Anterior cingulate cortex (tissue), 58 donors: ENCODE data around the gene CROCC.

Source experiments
- DNase-seq, 58 donors: peaks; one replicate each; lab custom pipeline; 2025; lab: John Stamatoyannopoulos, UW

The CROCC gene

GRCh38 chr1:16965486-16966067 lies 43.8 kb downstream of the CROCC start:
- DNase-seq = no peak

GRCh38 chr1:16966282-16966681 lies 44.6 kb downstream of the CROCC start:
- DNase-seq = no peak

DNA sequence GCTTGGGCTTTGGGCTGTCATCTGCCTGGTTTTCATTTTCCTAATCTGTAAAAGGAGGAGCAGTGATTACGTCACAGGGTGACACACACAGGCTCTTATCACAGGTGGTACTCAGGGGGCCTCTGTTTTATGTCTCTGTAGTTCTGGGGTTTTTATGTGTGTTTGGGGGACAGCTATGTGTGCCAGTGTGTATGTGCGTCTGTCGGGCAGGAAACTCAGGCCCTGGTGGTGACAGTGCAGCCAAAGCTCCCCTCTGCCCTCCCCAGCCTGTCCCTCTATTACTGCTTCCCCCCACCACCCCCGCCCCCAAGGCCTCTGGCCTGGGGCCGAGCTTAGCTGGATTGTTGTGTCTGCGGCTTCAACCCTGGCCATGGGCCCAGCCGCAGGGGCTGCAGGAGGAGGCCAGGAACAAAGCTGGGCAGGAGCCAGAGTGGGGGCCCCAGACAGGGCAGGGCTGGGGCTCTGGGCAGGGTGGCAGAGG lies 45.4 kb downstream of the CROCC start:
- peak in 25 of 58 donors; percentile 5 to 60 (median 23) for DNase-seq

DNA sequence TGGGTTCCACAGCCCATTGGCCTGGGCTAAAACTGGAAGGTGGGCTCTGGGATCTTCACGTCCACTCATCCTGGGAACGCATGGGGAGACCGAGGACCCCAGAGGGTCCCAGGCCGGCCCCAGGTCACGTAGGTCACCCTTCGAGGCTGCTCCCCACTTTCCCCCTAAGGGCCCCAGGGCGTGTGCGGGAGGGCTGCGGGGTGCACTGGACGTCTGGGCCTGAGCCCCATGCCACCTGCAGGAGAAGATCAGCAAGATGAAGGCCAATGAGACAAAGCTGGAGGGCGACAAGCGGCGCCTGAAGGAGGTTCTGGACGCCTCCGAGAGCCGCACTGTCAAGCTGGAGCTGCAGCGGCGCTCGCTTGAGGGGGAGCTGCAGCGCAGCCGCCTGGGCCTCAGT lies 46.2 kb downstream of the CROCC start:
- DNase-seq = no peak

DNA sequence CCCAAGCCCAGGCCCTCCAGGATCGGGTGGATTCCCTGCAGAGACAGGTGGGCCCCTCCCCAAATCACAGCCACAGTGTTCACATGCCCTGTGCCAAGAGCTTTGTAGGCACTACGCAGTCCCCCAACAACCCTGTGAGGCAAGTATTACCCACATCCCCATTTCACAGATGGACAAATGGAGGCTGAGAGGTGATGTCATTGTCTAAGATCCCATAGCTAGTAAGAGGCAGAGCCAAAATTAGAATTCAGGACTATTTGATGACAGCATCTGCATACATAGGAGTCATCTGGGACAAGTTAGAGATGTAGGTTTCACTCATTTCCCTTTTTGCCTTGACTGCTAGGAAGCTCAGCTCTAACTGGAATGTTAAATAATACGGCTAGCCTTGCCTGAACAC lies 46.6 kb downstream of the CROCC start:
- DNase-seq = no peak

GRCh38 chr1:16969057-16969611 lies 47.4 kb downstream of the CROCC start:
- DNase-seq = no peak

GRCh38 chr1:16969651-16970050 lies 47.9 kb downstream of the CROCC start:
- no peak for DNase-seq

- no peak for DNase-seq
Observed at GRCh38 chr1:16970132-16970910, 48.6 kb downstream of the CROCC start.

GRCh38 chr1:16971341-16972188 lies 49.8 kb downstream of the CROCC start:
- DNase-seq = no peak

- no peak for DNase-seq
Observed at GRCh38 chr1:16972189-16972895, 50.6 kb downstream of the CROCC start.

DNA sequence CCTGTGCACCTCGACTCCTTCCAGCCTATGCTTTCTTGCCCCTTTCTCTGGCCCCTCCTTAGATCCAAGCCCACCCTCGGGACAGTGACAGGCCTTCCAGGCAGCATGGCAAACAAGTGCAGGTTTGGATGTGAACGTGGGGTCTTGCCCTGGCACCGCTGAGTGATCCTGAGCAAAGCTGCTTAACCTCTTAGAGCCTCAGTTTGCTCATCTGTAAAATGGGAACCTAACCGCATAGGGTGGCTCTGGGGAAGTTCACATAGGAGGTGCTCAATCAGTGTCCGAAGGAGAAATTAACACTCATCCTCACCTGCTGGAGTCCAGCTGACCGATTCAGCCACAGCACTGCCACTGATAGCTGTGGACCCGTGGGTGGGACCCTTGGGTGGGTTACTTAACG lies 51.5 kb downstream of the CROCC start:
- no peak for DNase-seq

DNA sequence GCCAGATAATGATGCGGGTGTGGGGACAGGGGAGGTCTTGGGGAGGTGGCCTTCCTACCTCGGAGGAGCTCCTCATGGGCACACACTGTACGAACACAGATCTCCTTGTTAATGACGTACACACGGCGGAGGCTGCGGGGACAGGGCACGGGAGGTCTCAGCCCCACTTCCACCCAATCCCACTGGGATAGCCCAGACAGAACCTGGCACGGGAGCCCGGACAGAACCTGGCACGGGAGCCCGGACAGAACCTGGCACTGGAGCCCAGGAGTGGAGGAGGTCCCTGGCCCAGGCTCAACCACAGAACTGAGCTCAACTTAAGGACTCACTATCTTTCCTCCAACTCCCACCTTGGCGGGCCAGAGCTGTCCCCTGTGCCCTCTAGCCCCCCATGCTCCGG lies 53.5 kb downstream of the CROCC start:
- no peak for DNase-seq

- DNase-seq = no peak
Observed at GRCh38 chr1:16975838-16976237, 54.1 kb downstream of the CROCC start.

GRCh38 chr1:16976966-16977365 lies 55.2 kb downstream of the CROCC start:
- no peak for DNase-seq

DNA sequence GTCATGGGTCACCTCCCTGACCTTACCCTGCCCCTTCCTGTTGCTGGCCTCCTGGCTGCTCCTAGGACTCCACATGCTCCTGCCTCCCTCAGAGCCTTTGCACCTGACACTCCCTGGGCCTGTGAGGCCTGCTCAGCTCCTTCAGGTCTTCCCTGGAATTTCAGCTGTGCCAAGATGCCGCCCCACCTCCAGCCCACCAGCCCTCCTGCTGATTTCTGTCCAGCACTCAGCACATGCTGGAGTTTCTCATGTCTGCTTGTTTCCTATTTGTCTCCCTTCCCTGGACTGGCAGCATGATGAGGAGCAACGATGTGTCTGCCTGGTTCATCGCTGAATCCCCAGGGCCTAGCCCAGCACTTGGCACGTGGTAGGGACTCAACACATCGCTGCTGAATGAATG lies 55.6 kb downstream of the CROCC start:
- DNase-seq = no peak

DNA sequence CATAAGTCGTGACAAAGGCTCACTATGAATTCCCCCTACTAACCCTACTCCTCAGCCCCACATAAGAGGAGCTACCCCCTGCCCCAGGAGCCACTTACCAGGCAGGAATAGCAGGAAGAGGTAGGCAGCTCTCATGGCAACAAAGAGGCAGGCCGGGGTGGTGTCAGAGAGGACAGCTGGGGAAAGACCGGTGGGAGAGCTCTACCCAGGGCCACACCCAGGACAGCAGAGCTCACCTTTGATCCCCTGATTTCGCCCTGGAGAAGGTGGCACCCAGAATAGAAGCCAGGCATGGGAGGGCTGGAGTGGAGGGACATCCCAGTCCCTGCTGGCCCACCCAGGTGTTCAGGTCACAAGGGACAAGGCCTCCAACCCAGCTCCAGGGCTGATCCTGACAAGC lies 56.4 kb downstream of the CROCC start:
- no peak for DNase-seq

DNA sequence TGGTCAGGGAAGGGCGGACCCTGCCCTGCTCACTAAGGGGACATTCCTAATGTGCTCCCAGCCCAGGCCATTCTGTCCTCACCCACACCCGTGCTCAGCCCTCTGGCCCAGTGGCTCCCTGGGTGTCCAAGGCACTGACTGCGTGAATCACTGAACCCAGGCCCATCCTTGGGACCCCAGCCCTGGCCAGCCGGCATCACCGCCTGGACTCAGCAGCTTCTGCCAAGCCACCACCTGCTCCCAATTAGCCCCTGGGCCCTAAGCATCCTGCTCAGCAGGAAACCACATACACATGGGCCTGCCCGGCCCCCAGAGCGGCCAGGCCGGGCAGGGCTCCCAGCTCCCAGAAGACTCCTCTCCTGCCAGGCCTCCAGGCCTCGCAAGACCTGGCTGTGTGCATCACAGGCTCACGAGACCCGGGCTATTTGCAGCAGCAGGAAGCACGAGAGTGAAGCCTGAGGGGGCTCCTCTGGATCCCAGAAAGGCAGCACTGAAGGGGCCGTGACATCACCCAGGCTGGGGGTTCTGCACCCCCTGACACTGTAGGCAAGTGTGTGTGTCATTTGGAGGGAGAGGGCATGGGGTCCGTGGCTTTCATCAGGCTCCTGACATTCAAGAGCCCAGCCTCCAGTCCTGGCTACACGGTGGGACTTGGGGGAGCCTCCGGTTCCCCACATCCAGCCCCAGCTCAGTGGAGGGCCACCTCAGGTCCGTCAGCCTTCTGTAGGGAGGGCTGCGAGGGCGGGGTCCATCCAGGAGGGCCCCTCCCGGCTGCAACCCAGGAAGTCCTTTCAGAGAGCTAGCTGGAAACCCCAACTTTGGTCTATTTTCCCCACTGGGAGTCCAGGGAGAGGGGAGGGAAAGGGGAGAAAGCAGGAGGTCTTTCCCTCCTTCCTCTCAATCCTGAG lies 57.1 kb downstream of the CROCC start:
- peak in 3 of 58 donors; percentile 6 to 16 (median 16) for DNase-seq

DNA sequence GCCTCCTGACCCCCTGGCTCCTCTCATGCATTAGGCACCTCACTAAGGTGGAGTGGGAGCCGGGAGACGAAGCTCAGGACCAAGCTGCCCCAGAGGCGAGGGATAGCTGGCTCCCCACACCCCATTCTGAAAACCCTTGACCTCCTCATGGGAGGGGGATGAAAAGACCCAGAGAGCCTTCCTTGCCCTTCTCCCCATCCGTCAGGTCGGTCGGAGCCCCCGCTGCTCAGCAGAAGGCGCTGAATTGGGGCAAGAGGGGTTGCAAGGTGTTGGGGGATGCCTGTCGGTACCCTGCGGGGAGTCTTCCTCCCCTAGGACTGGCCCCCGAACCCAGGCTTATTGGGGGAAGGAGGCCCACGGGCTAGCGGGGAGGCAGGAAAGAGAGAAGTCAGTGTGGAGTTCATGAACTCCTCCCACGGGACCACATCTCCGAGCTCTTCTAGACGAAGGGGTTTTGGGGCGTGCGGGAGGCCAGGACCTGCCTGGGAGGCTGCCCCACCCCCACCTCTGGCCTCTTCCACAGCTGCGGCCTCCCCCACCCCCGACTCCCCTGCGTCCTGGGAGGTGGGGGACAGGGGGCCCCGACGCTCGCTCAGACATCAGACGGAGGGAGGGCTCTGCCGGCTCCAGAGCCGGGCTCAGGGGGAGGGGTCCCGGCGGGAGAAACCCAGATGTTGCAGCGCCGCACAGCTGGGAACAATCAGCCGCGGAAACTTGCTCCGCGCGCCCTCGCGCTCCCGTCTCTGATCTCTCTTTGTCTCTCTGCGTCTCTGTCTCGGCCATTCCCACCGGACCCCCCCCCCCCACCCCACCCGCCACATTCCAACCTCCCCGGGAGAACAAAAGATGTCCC lies 58.0 kb downstream of the CROCC start:
- DNase-seq = no peak
